GM12874 (cell line): ENCODE data around the gene CLCN4.

Experiments used
- TF ChIP-seq, protein P1 (sequence below): IDR thresholded peaks from 2 replicates; pipeline ENCODE4 v1.5.1; 2011; ENCODE audit warnings: low read depth, mild to moderate bottlenecking, control low read depth, low read length, moderate library complexity; ENCODE audit not compliant: insufficient read depth

CLCN4 gene

DNA sequence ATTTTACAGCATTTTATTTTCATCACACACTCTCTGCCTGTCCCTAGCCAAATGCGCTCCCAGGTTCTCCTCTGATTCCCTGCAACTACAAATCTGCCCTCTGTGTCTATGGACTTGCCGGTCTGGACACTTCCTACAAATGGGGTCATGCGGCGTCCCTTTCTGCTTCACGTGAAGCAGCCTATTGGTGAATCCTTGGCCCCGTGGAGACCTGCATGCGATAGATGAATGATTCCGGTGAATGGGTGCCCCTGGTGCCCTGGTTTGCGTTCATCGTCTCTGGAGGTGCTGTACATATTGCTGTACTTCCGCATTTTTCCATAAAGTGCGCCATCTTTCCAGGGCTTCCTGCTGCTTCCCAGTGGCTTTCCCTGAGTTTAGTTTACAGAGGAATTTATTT is 27.5 kb upstream of the CLCN4 start:
- TF ChIP-seq, protein P1, sequence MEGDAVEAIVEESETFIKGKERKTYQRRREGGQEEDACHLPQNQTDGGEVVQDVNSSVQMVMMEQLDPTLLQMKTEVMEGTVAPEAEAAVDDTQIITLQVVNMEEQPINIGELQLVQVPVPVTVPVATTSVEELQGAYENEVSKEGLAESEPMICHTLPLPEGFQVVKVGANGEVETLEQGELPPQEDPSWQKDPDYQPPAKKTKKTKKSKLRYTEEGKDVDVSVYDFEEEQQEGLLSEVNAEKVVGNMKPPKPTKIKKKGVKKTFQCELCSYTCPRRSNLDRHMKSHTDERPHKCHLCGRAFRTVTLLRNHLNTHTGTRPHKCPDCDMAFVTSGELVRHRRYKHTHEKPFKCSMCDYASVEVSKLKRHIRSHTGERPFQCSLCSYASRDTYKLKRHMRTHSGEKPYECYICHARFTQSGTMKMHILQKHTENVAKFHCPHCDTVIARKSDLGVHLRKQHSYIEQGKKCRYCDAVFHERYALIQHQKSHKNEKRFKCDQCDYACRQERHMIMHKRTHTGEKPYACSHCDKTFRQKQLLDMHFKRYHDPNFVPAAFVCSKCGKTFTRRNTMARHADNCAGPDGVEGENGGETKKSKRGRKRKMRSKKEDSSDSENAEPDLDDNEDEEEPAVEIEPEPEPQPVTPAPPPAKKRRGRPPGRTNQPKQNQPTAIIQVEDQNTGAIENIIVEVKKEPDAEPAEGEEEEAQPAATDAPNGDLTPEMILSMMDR: no peak

DNA sequence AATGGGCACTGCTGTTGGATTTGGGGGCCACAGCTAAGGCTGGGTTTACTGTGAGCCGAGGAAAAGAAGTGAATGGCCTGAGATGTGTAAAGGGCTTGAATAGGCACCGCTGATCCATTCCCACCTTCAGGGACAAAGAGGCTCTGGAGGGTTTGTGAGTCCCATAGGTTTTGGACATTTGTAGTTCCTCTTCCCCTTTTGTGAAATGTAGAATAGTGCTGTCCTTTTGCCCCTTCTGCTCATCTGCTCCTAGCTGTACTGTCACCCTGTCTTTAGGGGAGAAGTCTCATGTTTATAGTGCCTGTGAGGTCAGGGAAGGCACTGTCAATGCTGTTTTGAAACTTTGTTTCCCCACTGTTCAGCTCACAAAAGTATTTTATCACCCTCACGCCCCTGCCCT is 26.4 kb upstream of the CLCN4 start:
- TF ChIP-seq, protein P1: no peak

DNA sequence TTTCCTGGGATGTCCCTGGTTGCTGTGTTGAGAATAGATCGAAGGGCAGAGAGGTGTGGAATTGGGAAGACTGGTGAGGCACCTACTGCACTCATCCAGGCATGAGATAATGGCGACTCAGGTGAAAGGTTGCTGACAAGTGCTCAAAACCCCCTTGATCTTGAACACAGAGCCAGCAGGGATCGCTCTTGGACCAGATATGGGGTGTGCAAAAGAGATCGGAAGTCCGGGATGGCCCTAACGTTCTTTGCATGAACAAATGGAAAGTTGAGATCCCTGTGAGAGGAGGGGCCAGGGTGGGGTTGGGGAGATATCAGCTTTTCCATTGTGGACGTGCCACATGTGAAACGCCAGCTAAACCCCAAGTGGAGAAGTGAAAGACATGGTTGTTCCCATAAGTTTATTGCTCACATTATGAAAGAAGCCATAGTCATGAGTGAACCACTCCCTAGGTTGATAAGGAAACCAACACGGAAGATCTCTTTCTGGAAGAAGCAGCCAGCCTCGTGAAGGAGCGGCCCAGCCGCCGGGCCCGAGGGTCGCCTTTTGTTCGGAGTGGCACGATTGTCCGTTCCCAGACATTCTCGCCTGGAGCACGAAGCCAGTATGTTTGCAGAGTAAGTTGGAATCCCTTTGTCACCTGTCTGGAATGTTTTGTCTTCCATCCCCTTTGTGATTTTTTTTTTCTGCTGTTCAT is 22.6 kb upstream of the CLCN4 start:
- TF ChIP-seq, protein P1: no peak

DNA sequence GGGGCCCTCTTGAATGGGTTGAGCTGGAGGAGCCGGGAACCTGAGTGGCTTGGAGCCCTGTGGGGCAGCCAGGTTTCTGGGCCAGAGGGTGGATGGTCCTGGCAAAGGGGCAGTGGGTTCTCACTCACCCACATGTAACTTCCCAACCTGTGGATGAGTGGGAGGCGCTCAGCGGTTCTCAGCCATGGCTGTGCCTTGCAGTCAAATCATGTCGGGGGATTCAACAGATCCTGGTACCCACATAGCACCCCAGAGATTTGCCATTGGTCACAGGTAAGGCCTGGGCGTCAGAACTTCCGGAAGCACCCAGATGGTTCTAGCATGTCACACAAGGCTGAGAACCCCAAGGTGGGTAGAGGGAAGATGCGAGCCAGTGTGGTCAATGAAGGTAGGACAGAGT is 21.9 kb upstream of the CLCN4 start:
- TF ChIP-seq, protein P1: no peak

DNA sequence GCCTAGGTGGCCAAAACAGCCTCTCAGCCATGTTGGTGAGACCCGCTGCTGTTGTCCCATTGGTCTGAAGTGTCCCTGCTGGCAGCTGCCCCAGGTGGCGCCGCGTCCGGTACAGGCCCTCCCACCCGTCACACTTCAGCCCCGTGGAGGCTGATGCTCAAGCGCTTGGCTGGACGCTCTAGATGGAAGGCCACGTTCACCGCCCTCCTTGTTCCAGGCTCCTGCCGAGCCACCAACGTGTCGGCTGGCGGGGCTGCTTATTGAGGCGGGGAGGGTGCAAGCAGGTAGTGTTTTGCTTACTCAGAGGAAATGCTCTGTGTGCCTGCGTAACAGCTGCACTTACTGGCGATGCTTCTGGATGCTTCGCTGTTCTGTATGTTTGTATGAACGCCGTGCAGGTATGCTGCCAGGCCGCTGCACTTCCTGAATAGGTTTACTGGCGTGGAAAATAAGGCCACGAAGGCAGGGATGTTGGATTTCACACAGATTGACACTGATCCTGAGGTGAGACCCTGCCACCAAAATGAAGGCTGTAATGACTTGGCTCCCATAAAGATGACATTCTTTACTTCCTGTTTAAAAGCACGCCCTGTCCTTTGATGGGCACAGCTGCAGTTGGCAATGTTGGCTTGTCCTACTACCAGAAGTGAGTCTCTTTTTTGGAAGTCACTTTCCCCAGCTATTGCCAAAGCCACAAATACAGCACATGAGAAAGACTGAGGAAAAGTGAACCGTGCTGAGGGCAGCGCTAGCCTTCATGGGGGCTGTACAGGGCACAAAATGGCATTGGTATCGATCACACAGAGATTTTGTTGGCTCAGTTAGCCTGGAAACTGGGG is 21.0 kb upstream of the CLCN4 start:
- TF ChIP-seq, protein P1: no peak

DNA sequence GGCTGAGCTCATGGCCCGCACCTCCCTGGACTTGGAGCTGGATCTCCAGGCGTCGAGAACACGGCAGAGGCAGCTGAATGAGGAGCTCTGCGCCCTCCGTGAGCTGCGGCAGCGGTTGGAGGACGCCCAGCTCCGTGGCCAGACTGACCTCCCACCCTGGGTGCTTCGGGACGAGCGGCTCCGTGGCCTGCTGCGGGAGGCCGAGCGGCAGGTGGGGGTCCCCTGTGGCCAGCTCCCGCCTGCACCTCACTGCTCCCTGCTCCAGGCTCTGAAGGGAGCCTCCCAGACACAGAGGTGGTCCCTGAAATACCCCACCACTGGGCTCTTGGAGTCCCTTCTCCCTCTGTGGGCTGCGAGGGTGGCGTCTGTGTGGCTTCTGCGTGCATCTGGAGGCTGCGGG is 18.0 kb upstream of the CLCN4 start:
- TF ChIP-seq, protein P1: no peak

DNA sequence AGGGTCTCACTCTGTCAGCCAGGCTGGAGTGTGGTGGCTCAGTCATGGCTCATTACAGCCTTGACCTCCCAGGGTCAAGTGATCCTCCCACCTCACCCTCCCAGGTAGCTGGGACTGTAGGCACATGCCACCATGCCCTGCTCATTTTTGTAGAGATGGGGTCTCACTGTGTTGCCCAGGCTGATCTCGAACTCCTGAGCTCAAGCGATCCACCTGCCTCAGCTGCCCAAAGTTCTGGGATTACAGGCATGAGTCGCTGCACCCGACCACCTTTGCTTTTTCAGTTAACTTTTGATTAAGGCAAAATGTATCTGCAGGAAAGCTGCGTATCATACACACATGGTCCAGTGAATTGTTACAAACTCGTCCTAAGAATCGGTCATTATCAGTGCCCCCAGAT is 16.5 kb upstream of the CLCN4 start:
- TF ChIP-seq, protein P1: no peak
